Common myeloid progenitor, CD34-positive (primary cell): ENCODE data around the gene CADPS.

ENCODE experiments used
- CTCF ChIA-PET: fragments of 350-600 bp; sonication (Branson Sonifier 250); formaldehyde crosslinking; loops from one replicate; lab custom pipeline; 2021; ENCODE audit warnings: antibody characterized with exemption; lab: Charles Lee
- POLR2A ChIA-PET: fragments of 350-600 bp; sonication (Branson Sonifier 250); formaldehyde crosslinking; loops from one replicate; lab custom pipeline; 2021; ENCODE audit warnings: antibody characterized with exemption; lab: Charles Lee
- DNase-seq, 3 donors: peaks; one replicate each; pipeline versions ENCODE4 v3.0.0 to v3.0.0-alpha.2; 2013
- H3K27ac ChIP-seq, 2 experiments: 1 replicate in 1 of 2; 2 replicates in 1 of 2; pipeline ENCODE4 v1.7.0; 2013; ENCODE audit warnings: inconsistent platforms in 2 of 2, low read length in 2 of 2, mild to moderate bottlenecking in 2 of 2, low read depth in 1 of 2, moderate library complexity in 1 of 2; ENCODE audit not compliant: severe bottlenecking in 2 of 2, insufficient read depth in 1 of 2, poor library complexity in 1 of 2
- H3K27me3 ChIP-seq, 5 experiments: replicated peaks in 2 of 5; 1 replicate in 3 of 5; 2 replicates in 2 of 5; pipeline versions ENCODE4 v1.6.1 to v1.7.0; 2013; ENCODE audit warnings: low read length in 4 of 5, mild to moderate bottlenecking in 2 of 5, moderate library complexity in 2 of 5, inconsistent platforms in 1 of 5; ENCODE audit not compliant: insufficient read depth in 5 of 5, control insufficient read depth in 4 of 5
- H3K36me3 ChIP-seq, 4 experiments: 1 replicate in 2 of 4; 2 replicates in 2 of 4; pipeline versions ENCODE4 v1.6.1 to v1.7.0; 2013; ENCODE audit warnings: low read length in 3 of 4, control low read depth in 1 of 4, mild to moderate bottlenecking in 1 of 4; ENCODE audit not compliant: control insufficient read depth in 4 of 4, insufficient read depth in 4 of 4
- H3K4me1 ChIP-seq, 4 experiments: 1 replicate in 3 of 4; 2 replicates in 1 of 4; pipeline versions ENCODE4 v1.6.1 to v1.7.1; 2013; ENCODE audit warnings: low read length in 3 of 4, mild to moderate bottlenecking in 3 of 4, control low read depth in 1 of 4, inconsistent platforms in 1 of 4, moderate library complexity in 1 of 4; ENCODE audit not compliant: control insufficient read depth in 4 of 4, insufficient read depth in 4 of 4; ENCODE audit errors: control extremely low read depth in 1 of 4
- H3K4me3 ChIP-seq, 7 experiments: 1 replicate in 4 of 7; 2 replicates in 3 of 7; pipeline versions ENCODE4 v1.5.1 to v1.7.0; 2013; ENCODE audit warnings: mild to moderate bottlenecking in 7 of 7, low read length in 6 of 7, moderate library complexity in 6 of 7, inconsistent platforms in 2 of 7, low read depth in 2 of 7, control low read depth in 1 of 7; ENCODE audit not compliant: insufficient read depth in 4 of 7, control insufficient read depth in 1 of 7; ENCODE audit errors: extremely low read depth in 1 of 7
- H3K9me3 ChIP-seq, 5 experiments: 1 replicate in 4 of 5; 2 replicates in 1 of 5; pipeline versions ENCODE4 v1.6.1 to v1.7.1; 2013; ENCODE audit warnings: low read length in 4 of 5, mild to moderate bottlenecking in 2 of 5, inconsistent platforms in 1 of 5, low read depth in 1 of 5, moderate library complexity in 1 of 5; ENCODE audit not compliant: control insufficient read depth in 4 of 5, insufficient read depth in 2 of 5; ENCODE audit errors: control extremely low read depth in 1 of 5
- WGBS: methylation state at CpG from one replicate; pipeline ENCODE4 v1.1.5; 2013; ENCODE audit not compliant: insufficient coverage; 5-methylcytosine and 5-hydroxymethylcytosine counted together

CADPS gene

GRCh38 chr3:62366126-62366484 lies 509.1 kb downstream of the CADPS start:
- POLR2A ChIA-PET = no interaction called here
- WGBS = 17% methylated on average over 2 of the region's 4 CpGs

DNA sequence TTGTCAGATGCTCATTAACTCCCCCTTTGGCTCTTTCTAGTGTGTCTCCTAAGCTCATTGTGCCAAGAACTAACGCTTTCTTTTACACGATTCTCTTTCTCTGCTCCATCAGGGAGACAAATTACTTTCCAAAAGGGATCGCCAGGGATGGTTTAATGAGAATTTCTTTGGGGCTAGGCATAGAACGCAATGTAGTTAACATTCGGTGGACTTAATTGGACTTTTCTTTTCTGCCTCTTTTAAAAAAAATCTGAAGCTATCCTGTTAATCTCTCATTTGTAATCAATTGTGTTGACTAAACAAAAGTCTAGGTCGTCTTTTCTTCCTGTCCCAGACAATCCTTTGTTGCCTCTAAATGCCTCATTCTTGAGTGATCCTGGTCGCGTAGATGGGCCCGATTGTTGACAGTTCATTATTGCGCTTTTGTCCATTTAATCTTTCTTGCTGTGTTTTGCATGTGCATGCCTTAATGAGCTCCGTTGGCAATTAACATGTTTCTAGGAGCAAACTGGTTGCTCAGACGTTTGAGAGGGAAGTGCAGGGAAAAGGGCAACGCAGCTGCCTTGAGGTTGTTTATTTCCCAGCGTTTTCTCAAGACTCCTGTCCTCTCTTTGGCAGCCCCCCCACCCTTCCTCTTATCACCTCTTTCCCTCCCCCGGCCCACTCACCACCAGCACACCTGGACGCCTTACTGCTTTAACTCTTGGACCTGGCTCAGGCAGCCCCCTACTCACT lies 509.7 kb downstream of the CADPS start:
- H3K4me1 ChIP-seq = peaks cover 0 to 18% (median 8%) of the 10 kb centered on the region in 4 experiments
- CTCF ChIA-PET = interaction anchor here (0.8 kb wide), 1 partner anchor 22 kb away, joined by 3 read pairs; no protein-coding TSS in a partner anchor
- 17% methylated on average over 16 of the region's 16 CpGs for WGBS
- H3K27me3 ChIP-seq = peaks cover 16 to 89% (median 64%) of the 10 kb centered on the region in 5 experiments
- H3K4me3 ChIP-seq = no peak overlapping the region
- no peak for DNase-seq
- no peak overlapping the region for H3K27ac ChIP-seq
- no peaks in the 10 kb centered on the region for H3K36me3 ChIP-seq
- POLR2A ChIA-PET = no interaction called here
- peaks cover 0 to 4% (median 0%) of the 10 kb centered on the region in 5 experiments for H3K9me3 ChIP-seq

More at GRCh38 chr3:62366126-62366484, 509.1 kb downstream of the CADPS start:
- Histone ChIP-seq H3K4me1 (peaks cover 0 to 19% (median 9%) of the 10 kb centered on the region in 4 experiments), H3K27me3 (peaks cover 16 to 93% (median 68%) of the 10 kb centered on the region in 5 experiments), H3K4me3 (no peak overlapping the region), H3K9me3 (peaks cover 0 to 4% (median 0%) of the 10 kb centered on the region in 5 experiments), H3K36me3 (no peaks in the 10 kb centered on the region), H3K27ac (no peak overlapping the region)
- no peak for DNase-seq
- CTCF ChIA-PET = interaction anchor here (0.8 kb wide), 1 partner anchor 21 kb away, joined by 3 read pairs; no protein-coding TSS in a partner anchor

GRCh38 chr3:62364191-62364590 lies 511.0 kb downstream of the CADPS start:
- peaks cover 17 to 84% (median 54%) of the 10 kb centered on the region in 5 experiments for H3K27me3 ChIP-seq
- H3K27ac ChIP-seq = no peak overlapping the region
- H3K4me3 ChIP-seq = no peak overlapping the region
- ChIA-PET POLR2A (no interaction called here), CTCF (interaction anchor here (1.1 to 1.5 kb wide), 2 partner anchors 15 to 57 kb away, joined by 3 read pairs; no protein-coding TSS in a partner anchor)
- no peaks in the 10 kb centered on the region for H3K36me3 ChIP-seq
- peaks cover 0 to 10% (median 5%) of the 10 kb centered on the region in 4 experiments for H3K4me1 ChIP-seq
- peaks cover 0 to 4% (median 0%) of the 10 kb centered on the region in 5 experiments for H3K9me3 ChIP-seq
- DNase-seq = no peak

GRCh38 chr3:62363275-62363674 lies 511.9 kb downstream of the CADPS start:
- no peaks in the 10 kb centered on the region for H3K36me3 ChIP-seq
- ChIA-PET POLR2A (no interaction called here), CTCF (interaction anchor here (1.1 to 1.5 kb wide), 2 partner anchors 14 to 58 kb away, joined by 3 read pairs; no protein-coding TSS in a partner anchor)
- H3K4me1 ChIP-seq = peaks cover 0 to 3% (median 1%) of the 10 kb centered on the region in 4 experiments
- H3K4me3 ChIP-seq = no peak overlapping the region
- WGBS = 100% methylated on average over 4 of the region's 6 CpGs
- no peak overlapping the region for H3K27ac ChIP-seq
- H3K27me3 ChIP-seq = peaks cover 21 to 83% (median 50%) of the 10 kb centered on the region in 5 experiments
- peaks cover 0 to 4% (median 0%) of the 10 kb centered on the region in 5 experiments for H3K9me3 ChIP-seq
- DNase-seq = no peak

GRCh38 chr3:62361824-62362223 lies 513.4 kb downstream of the CADPS start:
- peaks cover 25 to 70% (median 36%) of the 10 kb centered on the region in 5 experiments for H3K27me3 ChIP-seq
- CTCF ChIA-PET = no interaction called here
- H3K9me3 ChIP-seq = peaks cover 0 to 4% (median 0%) of the 10 kb centered on the region in 5 experiments
- no peaks in the 10 kb centered on the region for H3K4me1 ChIP-seq
- no peak overlapping the region for H3K4me3 ChIP-seq
- POLR2A ChIA-PET = no interaction called here
- no peak overlapping the region for H3K27ac ChIP-seq
- 70% methylated on average over 2 of the region's 3 CpGs for WGBS
- DNase-seq = no peak
- H3K36me3 ChIP-seq = no peaks in the 10 kb centered on the region

DNA sequence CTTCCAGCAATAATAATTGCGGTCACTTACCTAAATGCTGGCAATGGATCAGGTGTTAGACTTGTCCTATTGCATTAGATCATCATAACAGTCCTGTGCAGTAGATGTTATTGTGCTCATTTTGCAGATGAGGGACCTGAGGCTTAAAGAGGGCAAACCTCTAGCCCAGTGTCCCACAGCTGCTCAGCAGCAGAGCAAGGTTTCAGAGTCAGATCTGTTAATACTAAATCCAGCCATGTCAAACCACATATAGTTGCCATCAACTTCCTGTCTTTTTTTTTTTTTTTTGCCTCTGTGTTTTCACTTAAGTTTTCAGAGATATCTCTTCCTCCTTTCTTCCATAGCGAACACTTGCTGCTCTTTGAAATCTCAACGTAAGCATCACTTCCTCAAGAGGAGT lies 514.0 kb downstream of the CADPS start:
- WGBS = 67% methylated on average over 1 of the region's 3 CpGs
- CTCF ChIA-PET = no interaction called here
- Histone ChIP-seq H3K27ac (no peak overlapping the region), H3K4me3 (no peak overlapping the region), H3K36me3 (no peaks in the 10 kb centered on the region), H3K4me1 (no peaks in the 10 kb centered on the region), H3K27me3 (peaks cover 24 to 70% (median 32%) of the 10 kb centered on the region in 5 experiments), H3K9me3 (peaks cover 0 to 4% (median 0%) of the 10 kb centered on the region in 5 experiments)
- DNase-seq = no peak
- POLR2A ChIA-PET = no interaction called here

- H3K27me3 ChIP-seq = peaks cover 16 to 69% (median 20%) of the 10 kb centered on the region in 5 experiments
- no peak overlapping the region for H3K4me3 ChIP-seq
- 92% methylated on average over 2 of the region's 4 CpGs for WGBS
- H3K27ac ChIP-seq = no peak overlapping the region
- no peak for DNase-seq
- ChIA-PET POLR2A (no interaction called here), CTCF (interaction anchor here (1.1 to 1.2 kb wide), 2 partner anchors 9 to 15 kb away, joined by 3 read pairs; no protein-coding TSS in a partner anchor)
- H3K36me3 ChIP-seq = no peaks in the 10 kb centered on the region
- H3K9me3 ChIP-seq = peaks cover 0 to 3% (median 0%) of the 10 kb centered on the region in 5 experiments
- H3K4me1 ChIP-seq = no peaks in the 10 kb centered on the region
Observed at GRCh38 chr3:62359531-62359930, 515.7 kb downstream of the CADPS start.
